Neural progenitor cell (in vitro differentiated cells): ENCODE data around the gene FYTTD1.

ENCODE experiments used
- CTCF ChIP-seq: fragments of 200-600 bp; sonication (generic); IDR thresholded peaks from 2 replicates; pipeline ENCODE4 v1.5.1; 2017; ENCODE audit warnings: antibody characterized with exemption, mild to moderate bottlenecking
- EZH2 ChIP-seq: fragments of 200-600 bp; sonication (generic); IDR thresholded peaks from 2 replicates; pipeline ENCODE4 v1.6.1; 2017; ENCODE audit warnings: antibody characterized with exemption, mild to moderate bottlenecking, moderate library complexity
- EZH2phosphoT487 ChIP-seq: fragments of 200-600 bp; sonication (generic); IDR thresholded peaks from 2 replicates; pipeline ENCODE4 v1.6.1; 2017; ENCODE audit warnings: antibody characterized with exemption

GRCh38 chr3:197718891-197719290 lies 30.8 kb upstream of the FYTTD1 start:
- TF ChIP-seq EZH2: no peak
- TF ChIP-seq CTCF: no peak
- no peak for TF ChIP-seq EZH2phosphoT487
